ENCODE measurements around the gene NT5C1B. TPM values are rescaled to one million over a fixed set of nuclear protein-coding genes. Genes with fewer than 3 reads are reported as not detected.

NT5C1B gene
- total RNA-seq, 1 donor from 2014 or later: not detected

DNA sequence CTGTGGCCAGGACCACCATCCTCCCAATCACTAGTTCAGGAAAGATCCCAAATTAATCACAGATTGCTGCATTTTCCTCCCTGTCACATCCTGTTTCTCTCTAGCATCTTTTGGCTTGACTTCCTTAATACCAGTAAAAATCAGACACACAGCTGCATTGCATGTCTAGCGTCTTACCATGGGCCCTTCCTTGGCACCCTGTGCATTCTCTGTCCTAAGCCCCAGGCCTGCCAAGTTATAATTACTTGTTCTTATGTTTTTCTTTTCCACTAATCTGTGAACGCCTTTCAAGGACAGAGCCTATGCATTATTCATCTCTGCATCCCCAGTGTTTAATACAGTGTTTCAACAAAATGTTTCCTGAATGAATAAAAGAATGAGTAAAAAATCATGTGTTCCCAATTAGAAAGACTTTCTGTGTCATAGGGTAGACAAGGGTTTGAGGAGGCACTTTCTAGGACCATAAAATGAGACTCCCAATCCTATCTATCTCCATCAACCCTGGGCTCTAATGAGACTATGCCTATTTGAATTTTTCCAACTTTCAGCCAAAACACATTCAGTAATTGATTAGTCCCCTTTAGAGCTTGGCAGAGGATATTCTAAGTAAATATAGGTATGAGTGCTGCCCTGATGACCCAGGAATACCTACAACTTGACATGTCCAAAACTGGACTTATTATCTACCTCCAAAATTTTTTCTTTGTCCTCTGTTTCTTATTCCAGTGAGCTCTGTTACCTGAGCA is 10.3 kb upstream of the NT5C1B start:
- Histone ChIP-seq H3K4me3 (ENCODE audit: low read depth, low read length) (no peak overlapping the region), H3K36me3 (ENCODE audit: control insufficient read depth, insufficient read depth, low read length) (no peaks in the 10 kb centered on the region), H3K27me3 (ENCODE audit: control insufficient read depth, insufficient read depth, low read length) (no peaks in the 10 kb centered on the region)
- DNase-seq (ENCODE audit: low read depth): no peak
- TF ChIP-seq, protein P1, sequence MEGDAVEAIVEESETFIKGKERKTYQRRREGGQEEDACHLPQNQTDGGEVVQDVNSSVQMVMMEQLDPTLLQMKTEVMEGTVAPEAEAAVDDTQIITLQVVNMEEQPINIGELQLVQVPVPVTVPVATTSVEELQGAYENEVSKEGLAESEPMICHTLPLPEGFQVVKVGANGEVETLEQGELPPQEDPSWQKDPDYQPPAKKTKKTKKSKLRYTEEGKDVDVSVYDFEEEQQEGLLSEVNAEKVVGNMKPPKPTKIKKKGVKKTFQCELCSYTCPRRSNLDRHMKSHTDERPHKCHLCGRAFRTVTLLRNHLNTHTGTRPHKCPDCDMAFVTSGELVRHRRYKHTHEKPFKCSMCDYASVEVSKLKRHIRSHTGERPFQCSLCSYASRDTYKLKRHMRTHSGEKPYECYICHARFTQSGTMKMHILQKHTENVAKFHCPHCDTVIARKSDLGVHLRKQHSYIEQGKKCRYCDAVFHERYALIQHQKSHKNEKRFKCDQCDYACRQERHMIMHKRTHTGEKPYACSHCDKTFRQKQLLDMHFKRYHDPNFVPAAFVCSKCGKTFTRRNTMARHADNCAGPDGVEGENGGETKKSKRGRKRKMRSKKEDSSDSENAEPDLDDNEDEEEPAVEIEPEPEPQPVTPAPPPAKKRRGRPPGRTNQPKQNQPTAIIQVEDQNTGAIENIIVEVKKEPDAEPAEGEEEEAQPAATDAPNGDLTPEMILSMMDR (IDR thresholded peaks at IDR 0.05; ENCODE audit: insufficient read depth, low read length, severe bottlenecking): no peak
- FAIRE-seq: no peak

DNA sequence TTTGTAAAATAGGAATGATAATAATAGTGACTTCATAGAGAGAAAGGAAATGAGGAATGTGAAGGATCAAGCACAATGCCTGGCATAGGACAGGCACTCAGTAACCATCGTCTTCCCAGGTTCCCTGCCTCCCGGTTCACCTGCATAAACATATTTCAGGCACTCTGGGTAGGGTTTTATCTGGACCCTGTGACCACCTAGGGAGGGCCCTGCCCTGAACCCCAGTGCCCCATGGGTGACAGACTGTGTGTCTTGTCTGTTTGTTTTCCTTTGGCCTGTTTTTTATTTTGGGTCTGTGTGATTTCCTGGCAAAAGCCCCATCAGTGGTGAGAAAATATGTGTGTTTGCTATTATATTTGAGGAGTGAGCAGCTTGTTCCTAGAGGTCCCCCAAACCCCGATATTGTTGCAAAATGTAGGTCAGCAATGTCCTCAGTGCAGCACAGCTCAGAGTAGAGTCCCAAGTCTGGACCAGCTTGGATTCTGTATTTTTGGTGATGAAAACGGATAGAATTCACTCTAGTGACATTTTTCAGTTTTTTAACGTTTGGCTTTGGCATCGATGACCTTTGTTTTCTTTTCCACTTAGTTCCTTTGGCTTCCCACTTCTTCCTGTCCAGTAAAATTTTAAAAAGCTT is 9.6 kb upstream of the NT5C1B start:
- TF ChIP-seq, protein P1 (IDR thresholded peaks at IDR 0.05; ENCODE audit: insufficient read depth, low read length, severe bottlenecking): no peak
- Histone ChIP-seq H3K27me3 (ENCODE audit: control insufficient read depth, insufficient read depth, low read length) (no peaks in the 10 kb centered on the region), H3K4me3 (ENCODE audit: low read depth, low read length) (no peak overlapping the region), H3K36me3 (ENCODE audit: control insufficient read depth, insufficient read depth, low read length) (no peaks in the 10 kb centered on the region)
- no peak for FAIRE-seq
- no peak for DNase-seq (ENCODE audit: low read depth)

DNA sequence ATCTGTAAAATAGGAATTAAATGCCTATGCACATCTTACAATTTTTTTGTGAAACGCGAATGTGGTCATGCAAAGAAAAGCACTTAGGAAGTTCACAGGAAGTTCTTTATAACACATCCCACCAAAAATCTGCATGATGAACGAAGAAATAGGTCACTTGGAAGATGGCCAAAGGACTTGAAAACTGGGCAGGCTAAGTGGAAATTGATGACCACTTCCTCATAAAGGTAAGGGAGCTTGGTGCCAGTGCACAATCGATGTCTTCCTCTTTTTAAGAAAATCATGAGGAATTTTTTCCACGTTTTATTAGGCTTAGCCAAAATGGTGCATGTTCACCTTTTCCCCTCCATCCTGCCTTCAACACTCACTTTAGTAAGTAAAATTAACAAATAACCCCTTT is 8.2 kb upstream of the NT5C1B start:
- no peak overlapping the region for H3K4me3 ChIP-seq (ENCODE audit: low read depth, low read length)
- no peak for FAIRE-seq
- TF ChIP-seq, protein P1 (IDR thresholded peaks at IDR 0.05; ENCODE audit: insufficient read depth, low read length, severe bottlenecking): no peak
- H3K36me3 ChIP-seq (ENCODE audit: control insufficient read depth, insufficient read depth, low read length): no peaks in the 10 kb centered on the region
- DNase-seq (ENCODE audit: low read depth): no peak
- H3K27me3 ChIP-seq (ENCODE audit: control insufficient read depth, insufficient read depth, low read length): no peaks in the 10 kb centered on the region

DNA sequence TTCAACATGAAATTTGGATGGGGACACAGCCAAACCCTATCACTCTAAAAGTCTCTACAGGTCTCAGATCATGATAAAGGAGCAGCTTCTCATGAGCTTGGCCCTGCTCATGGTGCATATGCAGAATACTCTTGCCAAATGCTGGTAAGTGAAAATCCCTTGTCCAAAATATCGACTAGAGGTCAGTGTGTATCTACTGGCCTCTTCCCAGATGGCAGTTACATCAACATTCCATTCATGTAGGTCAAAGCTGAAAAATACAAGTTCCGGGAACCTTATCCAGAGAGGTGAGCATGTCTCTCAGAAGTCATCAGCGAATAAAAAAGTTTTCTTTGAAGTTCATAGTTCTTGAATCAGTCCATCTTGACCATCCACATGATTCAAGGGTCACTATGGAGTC is 7.6 kb upstream of the NT5C1B start:
- TF ChIP-seq, protein P1 (IDR thresholded peaks at IDR 0.05; ENCODE audit: insufficient read depth, low read length, severe bottlenecking): no peak
- Histone ChIP-seq H3K36me3 (ENCODE audit: control insufficient read depth, insufficient read depth, low read length) (no peaks in the 10 kb centered on the region), H3K4me3 (ENCODE audit: low read depth, low read length) (no peak overlapping the region), H3K27me3 (ENCODE audit: control insufficient read depth, insufficient read depth, low read length) (no peaks in the 10 kb centered on the region)
- no peak for FAIRE-seq
- DNase-seq (ENCODE audit: low read depth): no peak

DNA sequence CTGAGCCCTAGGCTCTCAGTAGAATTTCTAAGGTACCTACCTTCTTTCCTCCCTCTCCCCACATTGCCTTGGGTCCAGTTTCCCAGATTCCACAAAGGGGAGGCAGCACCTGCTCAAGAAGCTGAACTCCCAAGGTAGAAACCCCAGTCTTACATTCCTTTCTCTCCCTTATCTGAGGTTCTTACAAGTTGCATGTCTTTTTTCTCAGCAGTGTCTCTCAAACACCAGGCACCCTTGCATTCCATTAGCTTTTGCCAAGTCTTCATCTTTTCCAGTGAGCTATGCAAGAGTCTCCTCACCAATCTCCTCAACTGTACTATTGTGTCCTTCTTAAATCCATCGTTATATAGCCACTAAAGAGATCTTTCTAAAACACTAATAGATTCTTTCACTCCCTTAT is 4.1 kb upstream of the NT5C1B start:
- Histone ChIP-seq H3K27me3 (ENCODE audit: control insufficient read depth, insufficient read depth, low read length) (no peaks in the 10 kb centered on the region), H3K4me3 (ENCODE audit: low read depth, low read length) (no peak overlapping the region), H3K36me3 (ENCODE audit: control insufficient read depth, insufficient read depth, low read length) (no peaks in the 10 kb centered on the region)
- FAIRE-seq (no peak), DNase-seq (ENCODE audit: low read depth) (no peak)
- TF ChIP-seq, protein P1 (IDR thresholded peaks at IDR 0.05; ENCODE audit: insufficient read depth, low read length, severe bottlenecking): no peak
